Sigmoid colon (tissue), 7 donors: ENCODE results near the gene WSCD1. TPM values are rescaled to one million over a fixed set of nuclear protein-coding genes. Genes with fewer than 3 reads are reported as not detected.

Experiments
- DNase-seq: peaks from one replicate; pipeline ENCODE4 v3.0.0-alpha.2; 2019
- H3K27ac ChIP-seq, 4 donors: fragments of 200-600 bp; sonication (generic); one replicate each; pipeline ENCODE4 v1.5.1; 2016 to 2019; ENCODE audit warnings: mild to moderate bottlenecking in 1 of 4
- H3K27me3 ChIP-seq, 3 donors: fragments of 200-600 bp; sonication (generic); one replicate each; pipeline ENCODE4 v1.5.1; 2019; ENCODE audit warnings: mild to moderate bottlenecking in 1 of 3
- H3K36me3 ChIP-seq, 4 donors: fragments of 200-600 bp; sonication (generic); one replicate each; pipeline ENCODE4 v1.5.1; 2016 to 2019
- H3K4me1 ChIP-seq, 4 donors: fragments of 200-600 bp; sonication (generic); one replicate each; pipeline ENCODE4 v1.5.1; 2017 to 2019
- H3K4me3 ChIP-seq, 4 donors: fragments of 200-600 bp; sonication (generic); one replicate each; pipeline ENCODE4 v1.5.1; 2017 to 2019; ENCODE audit warnings: mild to moderate bottlenecking in 2 of 4, moderate library complexity in 1 of 4
- H3K9me3 ChIP-seq, 4 donors: fragments of 200-600 bp in 3 of 4; sonication (generic) in 3 of 4; one replicate each; pipeline versions ENCODE4 v1.5.1 to v1.6.1; 2013 to 2019
- EP300 ChIP-seq, 4 donors: sonication (generic); formaldehyde crosslinking; IDR thresholded peaks; one replicate each; pipeline ENCODE4 v1.6.1; 2017; ENCODE audit warnings: antibody characterized with exemption in 4 of 4
- POLR2A ChIP-seq, 2 donors: fragments of 450-650 bp; IDR thresholded peaks; one replicate each; pipeline ENCODE4 v1.6.1; 2016; ENCODE audit warnings: antibody characterized with exemption in 2 of 2, mild to moderate bottlenecking in 2 of 2, moderate library complexity in 2 of 2
- POLR2AphosphoS5 ChIP-seq, 4 donors: sonication (generic); formaldehyde crosslinking; IDR thresholded peaks; one replicate each; pipeline ENCODE4 v1.6.1; 2017; ENCODE audit warnings: antibody characterized with exemption in 4 of 4
- WGBS, 2 donors: extraction: QIAGEN DNeasy Blood & Tissue Kit; methylation state at CpG; one replicate each; pipeline ENCODE4 v1.1.7; 2013; 5-methylcytosine and 5-hydroxymethylcytosine counted together
- intact Hi-C: fragments of 100-400 bp; cut with DNase I; formaldehyde crosslinking; loops from one replicate; pipeline ENCODE4 v1.15.1; 2023
- polyA plus RNA-seq, 3 donors: library from polyadenylated mRNA; stranded (reverse); fragments of 200-250 nt; gene quantifications; one replicate each; pipeline ENCODE4 v1.2.3, GENCODE V29; 2013
- total RNA-seq, 4 donors: library from RNA; depleted of rRNA; stranded (reverse); fragments of >200 nt; gene quantifications; one replicate each; pipeline ENCODE4 v1.1.0, GENCODE V29; 2016
- TF ChIP-seq, protein P1 (sequence below), 4 experiments: fragments of 450-650 bp in 3 of 4; fragments of 200-600 bp in 1 of 4; IDR thresholded peaks; one replicate each; pipeline ENCODE4 v1.5.1; 2016 to 2019; ENCODE audit warnings: antibody characterized with exemption in 4 of 4, mild to moderate bottlenecking in 3 of 4, moderate library complexity in 2 of 4
- donor health status: healthy with polysubstance abuse.
- donor health status: Bipolar disorder and iron deficiency.
- donor health status: healthy.

WSCD1 gene
- total and polyA plus RNA-seq, 7 donors: 1.6 to 9.6 (median 3.8) TPM

- Histone ChIP-seq H3K27ac (no peak overlapping the region), H3K27me3 (no peaks in the 10 kb centered on the region), H3K36me3 (no peaks in the 10 kb centered on the region), H3K4me1 (no peaks in the 10 kb centered on the region), H3K9me3 (no peaks in the 10 kb centered on the region), H3K4me3 (no peak overlapping the region)
- WGBS, 2 donors: 85 to 90% methylated on average over 12 of the region's 12 CpGs
- intact Hi-C loops: no loop called here
- no peak for DNase-seq
- TF ChIP-seq EP300 (IDR thresholded peaks at IDR 0.05) (no peak), POLR2A (IDR thresholded peaks at IDR 0.05) (no peak), POLR2AphosphoS5 (IDR thresholded peaks at IDR 0.05) (no peak)
- TF ChIP-seq, protein P1, sequence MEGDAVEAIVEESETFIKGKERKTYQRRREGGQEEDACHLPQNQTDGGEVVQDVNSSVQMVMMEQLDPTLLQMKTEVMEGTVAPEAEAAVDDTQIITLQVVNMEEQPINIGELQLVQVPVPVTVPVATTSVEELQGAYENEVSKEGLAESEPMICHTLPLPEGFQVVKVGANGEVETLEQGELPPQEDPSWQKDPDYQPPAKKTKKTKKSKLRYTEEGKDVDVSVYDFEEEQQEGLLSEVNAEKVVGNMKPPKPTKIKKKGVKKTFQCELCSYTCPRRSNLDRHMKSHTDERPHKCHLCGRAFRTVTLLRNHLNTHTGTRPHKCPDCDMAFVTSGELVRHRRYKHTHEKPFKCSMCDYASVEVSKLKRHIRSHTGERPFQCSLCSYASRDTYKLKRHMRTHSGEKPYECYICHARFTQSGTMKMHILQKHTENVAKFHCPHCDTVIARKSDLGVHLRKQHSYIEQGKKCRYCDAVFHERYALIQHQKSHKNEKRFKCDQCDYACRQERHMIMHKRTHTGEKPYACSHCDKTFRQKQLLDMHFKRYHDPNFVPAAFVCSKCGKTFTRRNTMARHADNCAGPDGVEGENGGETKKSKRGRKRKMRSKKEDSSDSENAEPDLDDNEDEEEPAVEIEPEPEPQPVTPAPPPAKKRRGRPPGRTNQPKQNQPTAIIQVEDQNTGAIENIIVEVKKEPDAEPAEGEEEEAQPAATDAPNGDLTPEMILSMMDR (IDR thresholded peaks at IDR 0.05): no peak
Observed at GRCh38 chr17:6027342-6028024, 42.7 kb upstream of the WSCD1 start.

- DNase-seq: no peak
- intact Hi-C loops: no loop called here
- Histone ChIP-seq H3K9me3 (no peaks in the 10 kb centered on the region), H3K4me3 (no peak overlapping the region), H3K27me3 (peaks cover 0 to 5% (median 0%) of the 10 kb centered on the region in 3 donors), H3K4me1 (no peaks in the 10 kb centered on the region), H3K36me3 (no peaks in the 10 kb centered on the region), H3K27ac (no peak overlapping the region)
- TF ChIP-seq, protein P1 (IDR thresholded peaks at IDR 0.05): no peak
- no peak for TF ChIP-seq POLR2A (IDR thresholded peaks at IDR 0.05)
- TF ChIP-seq EP300 (IDR thresholded peaks at IDR 0.05): no peak
- TF ChIP-seq POLR2AphosphoS5 (IDR thresholded peaks at IDR 0.05): no peak
- 45 to 72% methylated on average over 10 of the region's 10 CpGs for WGBS, 2 donors
Observed at GRCh38 chr17:6028294-6028693, 41.9 kb upstream of the WSCD1 start.

- intact Hi-C loops: no loop called here
- H3K27ac ChIP-seq: no peak overlapping the region
- no peaks in the 10 kb centered on the region for H3K36me3 ChIP-seq
- 77 to 79% methylated on average over 7 of the region's 7 CpGs for WGBS, 2 donors
- no peaks in the 10 kb centered on the region for H3K9me3 ChIP-seq
- peaks cover 0 to 5% (median 0%) of the 10 kb centered on the region in 3 donors for H3K27me3 ChIP-seq
- no peaks in the 10 kb centered on the region for H3K4me1 ChIP-seq
- H3K4me3 ChIP-seq: no peak overlapping the region
- TF ChIP-seq, protein P1 (IDR thresholded peaks at IDR 0.05): no peak
- TF ChIP-seq POLR2A (IDR thresholded peaks at IDR 0.05) (no peak), POLR2AphosphoS5 (IDR thresholded peaks at IDR 0.05) (no peak)
- no peak for DNase-seq
Observed at GRCh38 chr17:6035801-6036394, 34.3 kb upstream of the WSCD1 start.

DNA sequence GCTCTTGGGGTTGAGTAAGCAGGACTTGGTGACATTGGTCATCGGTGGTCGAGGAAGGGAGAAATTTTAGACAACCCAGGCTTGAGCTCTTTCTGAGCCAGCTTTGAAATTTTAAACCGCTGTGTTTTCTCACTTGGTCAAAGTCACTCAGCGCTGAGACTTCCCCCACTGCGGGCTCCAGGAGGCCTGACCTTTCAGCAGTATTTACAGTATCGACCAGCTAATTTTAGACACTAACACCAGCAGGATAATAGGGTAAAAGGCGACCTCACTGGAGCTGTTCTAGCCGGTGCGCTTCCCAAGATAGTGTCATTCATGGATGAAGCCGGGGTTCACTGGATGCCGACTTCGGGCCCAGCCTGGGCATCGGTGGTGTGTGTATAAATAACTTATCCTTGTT lies 29.7 kb upstream of the WSCD1 start:
- H3K4me3 ChIP-seq: no peak overlapping the region
- H3K4me1 ChIP-seq: no peaks in the 10 kb centered on the region
- H3K36me3 ChIP-seq: no peaks in the 10 kb centered on the region
- H3K9me3 ChIP-seq: no peaks in the 10 kb centered on the region
- no peak for DNase-seq
- no peak overlapping the region for H3K27ac ChIP-seq
- TF ChIP-seq POLR2A (IDR thresholded peaks at IDR 0.05) (no peak), EP300 (IDR thresholded peaks at IDR 0.05) (no peak), POLR2AphosphoS5 (IDR thresholded peaks at IDR 0.05) (no peak)
- TF ChIP-seq, protein P1 (IDR thresholded peaks at IDR 0.05): no peak
- intact Hi-C loops: no loop called here
- peaks cover 0 to 4% (median 0%) of the 10 kb centered on the region in 3 donors for H3K27me3 ChIP-seq
- 84 to 88% methylated on average over 13 of the region's 13 CpGs for WGBS, 2 donors
